Stomach (tissue), 19 donors: ENCODE measurements around the gene STAM2. TPM values are rescaled to one million over a fixed set of nuclear protein-coding genes. Genes with fewer than 3 reads are reported as not detected.
A peak's percentile ranks its signal among the peaks of the same experiment; 100 is the strongest.

Source experiments
- DNase-seq, 2 donors: peaks; one replicate each; pipeline versions ENCODE4 v3.0.0 to v3.0.0-alpha.2; 2013 to 2019
- H3K27ac ChIP-seq, 5 donors: fragments of 200-600 bp in 4 of 5; sonication (generic) in 4 of 5; one replicate each; pipeline ENCODE4 v1.5.1; 2013 to 2019; ENCODE audit warnings: mild to moderate bottlenecking in 1 of 5, moderate library complexity in 1 of 5
- H3K27me3 ChIP-seq, 3 donors: fragments of 200-600 bp; sonication (generic); one replicate each; pipeline ENCODE4 v1.5.1; 2017 to 2019; ENCODE audit warnings: mixed run types in 1 of 3
- H3K36me3 ChIP-seq, 4 donors: fragments of 200-600 bp; sonication (generic); 1 replicate in 3 of 4; 2 replicates in 1 of 4; pipeline ENCODE4 v1.5.1; 2016 to 2019
- H3K4me1 ChIP-seq, 4 donors: fragments of 200-600 bp; sonication (generic); one replicate each; pipeline ENCODE4 v1.5.1; 2016 to 2019
- H3K4me3 ChIP-seq, 4 donors: fragments of 200-600 bp; sonication (generic) in 3 of 4; one replicate each; pipeline ENCODE4 v1.5.1; 2016 to 2019; ENCODE audit warnings: mild to moderate bottlenecking in 1 of 4
- H3K9me3 ChIP-seq, 4 donors: fragments of 200-600 bp; sonication (generic); one replicate each; pipeline ENCODE4 v1.5.1; 2016 to 2019
- CTCF ChIP-seq, 7 experiments: fragments of 450-650 bp in 4 of 7; fragments of 200-600 bp in 3 of 7; sonication (generic) in 3 of 7; IDR thresholded peaks; one replicate each; pipeline ENCODE4 v1.5.1; 2016 to 2019; ENCODE audit warnings: antibody characterized with exemption in 7 of 7, control low read depth in 2 of 7, mild to moderate bottlenecking in 1 of 7
- EP300 ChIP-seq: sonication (generic); formaldehyde crosslinking; IDR thresholded peaks from one replicate; pipeline ENCODE4 v1.6.1; 2017; ENCODE audit warnings: antibody characterized with exemption
- POLR2A ChIP-seq, 4 donors: fragments of 450-650 bp; IDR thresholded peaks; one replicate each; pipeline ENCODE4 v1.6.1; 2016; ENCODE audit warnings: antibody characterized with exemption in 4 of 4, control low read depth in 2 of 4, mild to moderate bottlenecking in 1 of 4, moderate library complexity in 1 of 4
- POLR2AphosphoS5 ChIP-seq, 3 donors: sonication (generic); formaldehyde crosslinking; IDR thresholded peaks; one replicate each; pipeline ENCODE4 v1.6.1; 2016; ENCODE audit warnings: antibody characterized with exemption in 3 of 3
- WGBS, 5 donors: extraction: QIAGEN DNeasy Blood & Tissue Kit in 3 of 5; methylation state at CpG; one replicate each; pipeline versions ENCODE4 v1.1.5 to v1.1.7; 2013 to 2018; 5-methylcytosine and 5-hydroxymethylcytosine counted together
- intact Hi-C: fragments of 100-400 bp; cut with DNase I; formaldehyde crosslinking; loops from one replicate; pipeline ENCODE4 v1.15.1; 2023; ENCODE audit warnings: low total_unique reads
- long read RNA-seq, 10 donors: transcript quantifications; one replicate each; lab custom pipeline, GENCODE V29; 2026
- polyA plus RNA-seq, 3 donors: library from polyadenylated mRNA; stranded (reverse); fragments of 200-250 nt; gene quantifications; one replicate each; pipeline ENCODE4 v1.2.3, GENCODE V29; 2013
- total RNA-seq, 5 donors: library from RNA; depleted of rRNA; stranded (reverse); fragments of >200 nt; gene quantifications; one replicate each; pipeline versions ENCODE4 v1.1.0 to v1.2.3, GENCODE V29; 2014 to 2016
- donor health status: healthy with polysubstance abuse.
- donor health status: Bipolar disorder and iron deficiency.
- donor health status: healthy.

The STAM2 gene
- 10 to 100 TPM in 4 of 5 donors, 1 to 10 TPM in 1; 4.9 to 55.3 (median 32.6) TPM for total RNA-seq
- 1 to 10 TPM; 7.0 to 9.9 (median 7.6) TPM for polyA plus RNA-seq
- long read RNA-seq, donor 1, full-length matches to known transcripts, result 3 of 3 reads
- long read RNA-seq, donor 1, partial matches to known transcripts, result 0 of 3 reads
- long read RNA-seq, donor 1, other reads (novel, unspliced or antisense), result 0 of 3 reads
- long read RNA-seq, donor 2, full-length matches to known transcripts, result 5 of 5 reads
- long read RNA-seq, donor 2, partial matches to known transcripts, result 0 of 5 reads
- long read RNA-seq, donor 2, other reads (novel, unspliced or antisense), result 0 of 5 reads
- long read RNA-seq, donor 3, full-length matches to known transcripts, result 3 of 3 reads
- long read RNA-seq, donor 3, partial matches to known transcripts, result 0 of 3 reads
- long read RNA-seq, donor 3, other reads (novel, unspliced or antisense), result 0 of 3 reads
- long read RNA-seq, donor 4, full-length matches to known transcripts, result 1 of 1 reads
- long read RNA-seq, donor 4, partial matches to known transcripts, result 0 of 1 reads
- long read RNA-seq, donor 4, other reads (novel, unspliced or antisense), result 0 of 1 reads
- long read RNA-seq, donor 5, full-length matches to known transcripts, result 2 of 2 reads
- long read RNA-seq, donor 5, partial matches to known transcripts, result 0 of 2 reads
- long read RNA-seq, donor 5, other reads (novel, unspliced or antisense), result 0 of 2 reads
- long read RNA-seq, donor 6, result 0 reads
- long read RNA-seq, donor 7, full-length matches to known transcripts, result 5 of 5 reads
- long read RNA-seq, donor 7, partial matches to known transcripts, result 0 of 5 reads
- long read RNA-seq, donor 7, other reads (novel, unspliced or antisense), result 0 of 5 reads
- long read RNA-seq, donor 8, partial matches to known transcripts, result 0 of 3 reads
- long read RNA-seq, donor 8, other reads (novel, unspliced or antisense), result 0 of 3 reads
- long read RNA-seq, donor 9, partial matches to known transcripts, result 0 of 1 reads
- long read RNA-seq, donor 9, other reads (novel, unspliced or antisense), result 0 of 1 reads
- long read RNA-seq, donor 10, full-length matches to known transcripts, result 2 of 2 reads
- long read RNA-seq, donor 10, partial matches to known transcripts, result 0 of 2 reads
- long read RNA-seq, donor 10, other reads (novel, unspliced or antisense), result 0 of 2 reads

GRCh38 chr2:152175368-152176112 lies at the start of gene STAM2:
Gene STAM2, minus strand, starts transcription at chr2:152175763. Its CDS starts 121 bp downstream, at chr2:152175642.
- Histone ChIP-seq H3K27ac (peak within 1 kb of the TSS; percentile 92 to 98 (median 95)), H3K4me3 (peak within 1 kb of the TSS; percentile 64 to 89 (median 80)), H3K4me1 (peaks cover 22 to 52% (median 43%) of the 10 kb centered on the region in 4 donors), H3K36me3 (no peaks in the 10 kb centered on the region), H3K9me3 (no peaks in the 10 kb centered on the region), H3K27me3 (no peaks in the 10 kb centered on the region)
- peak; percentile 94 to 98 for DNase-seq
- 0 to 1% (median 0%) methylated on average over 51 to 72 of the region's 72 CpGs for WGBS, 5 donors
- TF ChIP-seq CTCF (IDR thresholded peaks at IDR 0.05), result peak in 6 of 7 experiments; percentile 81 to 98 (median 94)
- peak in 1 of 4 donors; percentile 5 for TF ChIP-seq POLR2A (IDR thresholded peaks at IDR 0.05)
- peak in 2 of 3 donors; percentile 81 to 84 for TF ChIP-seq POLR2AphosphoS5 (IDR thresholded peaks at IDR 0.05)
- peak; percentile 54 for TF ChIP-seq EP300
- intact Hi-C loops, result no loop called here

- Histone ChIP-seq H3K27ac (peak overlapping the region in 4 of 5 donors; percentile 20 to 61 (median 51)), H3K9me3 (no peaks in the 10 kb centered on the region), H3K4me3 (no peak overlapping the region), H3K27me3 (no peaks in the 10 kb centered on the region), H3K36me3 (no peaks in the 10 kb centered on the region), H3K4me1 (peaks cover 15 to 29% (median 24%) of the 10 kb centered on the region in 4 donors)
- peak in 1 of 2 donors; percentile 72 for DNase-seq
- TF ChIP-seq CTCF (IDR thresholded peaks at IDR 0.05), result no peak
- no peak for TF ChIP-seq EP300
- no peak for TF ChIP-seq POLR2AphosphoS5 (IDR thresholded peaks at IDR 0.05)
- TF ChIP-seq POLR2A (IDR thresholded peaks at IDR 0.05), result no peak
- intact Hi-C loops, result no loop called here
- 34 to 60% (median 46%) methylated on average over 2 of the region's 2 CpGs for WGBS, 5 donors
Observed at GRCh38 chr2:152223977-152224376, 48.4 kb upstream of the STAM2 start.

GRCh38 chr2:152222975-152223637 lies 47.5 kb upstream of the STAM2 start:
- H3K27ac ChIP-seq, result peak overlapping the region in 3 of 5 donors; percentile 20 to 59 (median 39)
- intact Hi-C loops, result no loop called here

More at GRCh38 chr2:152222975-152223637, 47.5 kb upstream of the STAM2 start:
- no peaks in the 10 kb centered on the region for H3K36me3 ChIP-seq
- H3K9me3 ChIP-seq, result no peaks in the 10 kb centered on the region
- peak; percentile 54 to 91 for DNase-seq
- TF ChIP-seq EP300 (no peak), CTCF (IDR thresholded peaks at IDR 0.05) (no peak), POLR2A (IDR thresholded peaks at IDR 0.05) (no peak), POLR2AphosphoS5 (IDR thresholded peaks at IDR 0.05) (peak in 1 of 3 donors; percentile 31)
- 16 to 23% (median 17%) methylated on average over 7 of the region's 7 CpGs for WGBS, 5 donors
- H3K4me3 ChIP-seq, result no peak overlapping the region
- no peaks in the 10 kb centered on the region for H3K27me3 ChIP-seq
- peaks cover 15 to 29% (median 24%) of the 10 kb centered on the region in 4 donors for H3K4me1 ChIP-seq
